22Rv1 (cell line): ENCODE data around the gene POLR2M.

Experiments
- H3K27ac ChIP-seq: fragments of 450-650 bp; 2 replicates; pipeline ENCODE4 v1.5.1; 2017
- ZFX ChIP-seq: fragments of 450-650 bp; IDR thresholded peaks from 2 replicates; pipeline ENCODE4 v1.6.1; 2017; ENCODE audit warnings: antibody characterized with exemption, borderline replicate concordance
- TF ChIP-seq, protein P1 (sequence below): fragments of 450-650 bp; IDR thresholded peaks from 2 replicates; pipeline ENCODE4 v1.5.1; 2017; ENCODE audit warnings: mild to moderate bottlenecking

POLR2M gene

DNA sequence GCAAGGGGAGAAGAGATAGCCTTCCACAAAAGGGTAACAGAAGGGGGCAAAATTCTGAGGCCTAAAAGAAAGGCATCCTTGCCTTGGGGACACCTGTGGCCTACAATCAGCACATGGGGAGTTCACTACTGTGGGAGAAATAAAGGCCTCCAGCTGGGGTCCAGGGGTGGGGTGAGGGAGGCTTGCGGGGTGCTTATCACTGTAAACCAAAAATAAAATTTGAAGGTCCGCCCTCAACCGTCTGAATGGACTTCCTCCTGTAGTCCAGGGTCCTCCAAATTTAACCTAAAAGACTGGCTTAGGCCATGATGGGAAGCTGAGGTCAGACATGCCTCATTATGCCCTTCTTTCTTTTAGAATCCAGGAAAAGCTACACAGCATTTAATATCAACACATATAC lies 2.1 kb upstream of the POLR2M start:
- H3K27ac ChIP-seq = no peak overlapping the region
- no peak for TF ChIP-seq ZFX
- TF ChIP-seq, protein P1, sequence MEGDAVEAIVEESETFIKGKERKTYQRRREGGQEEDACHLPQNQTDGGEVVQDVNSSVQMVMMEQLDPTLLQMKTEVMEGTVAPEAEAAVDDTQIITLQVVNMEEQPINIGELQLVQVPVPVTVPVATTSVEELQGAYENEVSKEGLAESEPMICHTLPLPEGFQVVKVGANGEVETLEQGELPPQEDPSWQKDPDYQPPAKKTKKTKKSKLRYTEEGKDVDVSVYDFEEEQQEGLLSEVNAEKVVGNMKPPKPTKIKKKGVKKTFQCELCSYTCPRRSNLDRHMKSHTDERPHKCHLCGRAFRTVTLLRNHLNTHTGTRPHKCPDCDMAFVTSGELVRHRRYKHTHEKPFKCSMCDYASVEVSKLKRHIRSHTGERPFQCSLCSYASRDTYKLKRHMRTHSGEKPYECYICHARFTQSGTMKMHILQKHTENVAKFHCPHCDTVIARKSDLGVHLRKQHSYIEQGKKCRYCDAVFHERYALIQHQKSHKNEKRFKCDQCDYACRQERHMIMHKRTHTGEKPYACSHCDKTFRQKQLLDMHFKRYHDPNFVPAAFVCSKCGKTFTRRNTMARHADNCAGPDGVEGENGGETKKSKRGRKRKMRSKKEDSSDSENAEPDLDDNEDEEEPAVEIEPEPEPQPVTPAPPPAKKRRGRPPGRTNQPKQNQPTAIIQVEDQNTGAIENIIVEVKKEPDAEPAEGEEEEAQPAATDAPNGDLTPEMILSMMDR = no peak

DNA sequence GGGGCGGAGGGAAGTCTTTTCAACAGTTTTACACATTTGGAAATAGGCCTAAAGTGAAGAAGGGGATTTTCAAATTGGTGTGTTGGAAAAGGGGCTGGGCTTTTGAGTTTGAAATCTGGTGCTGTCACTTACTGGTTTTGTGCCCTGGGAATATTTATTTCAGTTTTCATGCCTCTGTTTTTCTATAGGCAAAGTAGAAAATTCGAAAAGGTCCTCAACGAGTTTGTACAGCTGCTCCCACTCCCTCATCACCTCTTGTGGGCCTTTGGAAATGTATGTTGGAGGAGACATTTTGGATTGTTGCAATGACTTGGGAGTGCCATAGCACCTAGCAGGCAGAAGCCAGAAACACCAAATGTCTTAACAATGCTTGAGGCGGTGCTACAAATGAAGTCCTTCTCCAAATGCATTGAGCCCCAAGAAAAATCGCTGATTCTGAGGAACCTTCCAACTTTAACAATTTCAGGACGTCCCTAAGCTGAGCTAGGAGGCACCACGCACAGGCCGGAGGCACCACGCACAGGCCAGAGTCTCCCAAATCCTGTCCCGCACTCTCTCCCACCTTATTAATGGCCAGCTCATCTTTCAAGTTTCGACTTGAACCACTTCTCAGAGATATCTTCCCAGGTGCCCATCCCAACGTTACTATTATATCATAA lies 639 bp upstream of the POLR2M start:
- peak overlapping the region; percentile 86 for H3K27ac ChIP-seq

DNA sequence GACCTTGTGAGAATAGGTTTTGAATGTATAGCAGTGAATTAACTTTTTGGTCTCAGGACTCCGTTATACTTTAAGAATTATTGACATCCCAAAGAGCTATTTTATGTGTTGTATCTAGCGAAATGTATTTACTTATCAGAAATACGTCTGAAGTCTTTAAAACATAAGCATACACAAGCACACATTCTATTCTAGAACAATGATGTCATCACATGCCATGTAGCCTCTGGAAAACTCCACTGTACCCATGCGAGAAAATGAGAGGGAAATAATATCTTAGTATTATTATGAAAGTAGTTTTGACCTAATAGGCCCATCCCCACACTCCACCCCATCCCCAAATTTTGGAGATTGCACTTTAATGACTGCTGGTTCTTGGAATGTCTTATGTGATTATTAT lies 1.5 kb downstream of the POLR2M start:
- TF ChIP-seq, protein P1 = no peak
- TF ChIP-seq ZFX = no peak
- H3K27ac ChIP-seq = no peak overlapping the region

More for the DNA sequence above, 639 bp upstream of the POLR2M start:
- TF ChIP-seq, protein P1 = no peak

GRCh38 chr15:57718309-57718708 lies 11.8 kb downstream of the POLR2M start:
- no peak overlapping the region for H3K27ac ChIP-seq
- TF ChIP-seq, protein P1 = no peak
- no peak for TF ChIP-seq ZFX

- H3K27ac ChIP-seq = no peak overlapping the region
- TF ChIP-seq, protein P1 = no peak
- no peak for TF ChIP-seq ZFX
These were observed 14.4 kb downstream of the POLR2M start for GRCh38 chr15:57720867-57721266.

DNA sequence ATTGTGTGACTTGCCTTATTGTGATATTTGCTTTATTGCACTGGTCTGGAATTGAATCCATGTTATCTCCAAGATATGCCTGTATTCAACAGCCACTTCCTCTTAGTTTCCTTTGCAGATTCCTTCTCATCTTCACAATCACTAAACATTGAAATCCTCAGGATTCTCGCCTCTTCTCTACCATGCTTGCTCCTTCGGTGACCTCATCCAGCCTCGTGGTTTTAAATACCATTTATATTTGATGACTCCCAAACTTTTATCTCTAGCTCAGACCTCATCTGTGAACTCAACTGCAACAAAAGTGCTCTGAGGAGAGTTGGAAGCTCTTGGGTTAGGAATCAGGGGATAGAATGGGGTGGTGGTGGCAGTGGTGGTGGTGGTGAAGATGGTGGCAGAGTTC lies 19.9 kb downstream of the POLR2M start:
- no peak overlapping the region for H3K27ac ChIP-seq
- TF ChIP-seq, protein P1 = no peak
- no peak for TF ChIP-seq ZFX

GRCh38 chr15:57727031-57727430 lies 20.5 kb downstream of the POLR2M start:
- no peak overlapping the region for H3K27ac ChIP-seq
- no peak for TF ChIP-seq ZFX
- TF ChIP-seq, protein P1 = no peak
